ENCODE data around the gene ANXA1. TPM values are rescaled to one million over a fixed set of nuclear protein-coding genes. Genes with fewer than 3 reads are reported as not detected.

Gene ANXA1
- polyA plus RNA-seq, 4 donors: 19.0 to 84.1 (median 38.1) TPM

DNA sequence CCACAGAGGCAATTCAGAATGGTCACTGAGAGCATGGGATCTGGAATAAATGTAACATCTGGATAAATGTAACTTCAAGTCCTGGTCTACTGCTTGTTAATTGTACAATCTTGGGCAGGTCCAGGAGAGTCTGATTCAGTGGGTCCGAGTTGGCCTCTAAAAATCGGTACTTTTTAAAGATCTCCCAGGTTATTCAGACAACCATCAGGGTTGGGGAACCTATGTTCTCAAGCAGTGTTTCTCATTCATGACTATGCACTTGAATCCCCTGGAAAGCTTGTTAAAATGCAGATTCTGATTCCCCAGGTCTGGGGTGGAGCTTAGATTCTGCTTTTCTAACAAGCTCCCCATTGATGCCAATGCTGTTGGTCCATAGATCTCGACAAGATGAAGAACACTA is 14.8 kb downstream of the ANXA1 start:
- Histone ChIP-seq H3K27ac (ENCODE audit: low read depth in 1 of 3, low read length in 2 of 3) (no peak overlapping the region), H3K9me3 (ENCODE audit: control insufficient read depth in 2 of 2, insufficient read depth in 1 of 2, low read depth in 1 of 2, low read length in 1 of 2) (no peaks in the 10 kb centered on the region), H3K36me3 (ENCODE audit: control insufficient read depth in 3 of 3, insufficient read depth in 2 of 3, low read depth in 1 of 3, low read length in 3 of 3) (no peaks in the 10 kb centered on the region), H3K27me3 (ENCODE audit: control insufficient read depth in 3 of 3, insufficient read depth in 3 of 3, low read length in 3 of 3) (no peaks in the 10 kb centered on the region), H3K4me1 (ENCODE audit: control insufficient read depth in 3 of 3, insufficient read depth in 2 of 3, low read depth in 1 of 3, low read length in 2 of 3) (no peaks in the 10 kb centered on the region), H3K4me3 (ENCODE audit: low read depth in 1 of 3, low read length in 3 of 3) (no peak overlapping the region)
- DNase-seq (no peak), FAIRE-seq (no peak)
- WGBS, 3 donors: 93 to 96% (median 96%) methylated on average over 3 of the region's 3 CpGs

DNA sequence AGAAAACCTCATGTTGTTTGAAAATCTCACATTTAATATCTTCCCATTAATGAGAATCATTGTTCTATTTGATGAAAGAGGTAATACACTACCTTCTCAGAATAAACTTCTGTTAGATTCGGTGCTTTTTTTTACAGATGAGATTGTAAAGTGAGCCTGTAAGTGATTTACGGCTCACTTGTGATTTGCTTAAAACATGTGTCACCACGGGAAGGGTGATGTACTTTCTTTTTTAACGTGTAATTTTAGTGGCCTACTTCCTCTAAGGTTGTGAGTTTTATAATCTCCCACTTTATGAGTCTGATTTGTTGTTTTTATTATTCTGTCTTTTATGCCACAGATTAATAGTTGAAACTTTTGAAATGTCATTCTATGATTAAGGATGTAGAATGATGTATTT is 15.9 kb downstream of the ANXA1 start:
- DNase-seq (peak; percentile 33 to 36), FAIRE-seq (no peak)
- no peaks in the 10 kb centered on the region for H3K9me3 ChIP-seq (ENCODE audit: control insufficient read depth in 2 of 2, insufficient read depth in 1 of 2, low read depth in 1 of 2, low read length in 1 of 2)
- H3K27me3 ChIP-seq (ENCODE audit: control insufficient read depth in 3 of 3, insufficient read depth in 3 of 3, low read length in 3 of 3): no peaks in the 10 kb centered on the region
- H3K36me3 ChIP-seq (ENCODE audit: control insufficient read depth in 3 of 3, insufficient read depth in 2 of 3, low read depth in 1 of 3, low read length in 3 of 3): no peaks in the 10 kb centered on the region
- H3K4me1 ChIP-seq (ENCODE audit: control insufficient read depth in 3 of 3, insufficient read depth in 2 of 3, low read depth in 1 of 3, low read length in 2 of 3): no peaks in the 10 kb centered on the region
- H3K4me3 ChIP-seq (ENCODE audit: low read depth in 1 of 3, low read length in 3 of 3): no peak overlapping the region
- H3K27ac ChIP-seq (ENCODE audit: low read depth in 1 of 3, low read length in 2 of 3): no peak overlapping the region
- 12 to 36% (median 26%) methylated on average over 4 of the region's 4 CpGs for WGBS, 3 donors

DNA sequence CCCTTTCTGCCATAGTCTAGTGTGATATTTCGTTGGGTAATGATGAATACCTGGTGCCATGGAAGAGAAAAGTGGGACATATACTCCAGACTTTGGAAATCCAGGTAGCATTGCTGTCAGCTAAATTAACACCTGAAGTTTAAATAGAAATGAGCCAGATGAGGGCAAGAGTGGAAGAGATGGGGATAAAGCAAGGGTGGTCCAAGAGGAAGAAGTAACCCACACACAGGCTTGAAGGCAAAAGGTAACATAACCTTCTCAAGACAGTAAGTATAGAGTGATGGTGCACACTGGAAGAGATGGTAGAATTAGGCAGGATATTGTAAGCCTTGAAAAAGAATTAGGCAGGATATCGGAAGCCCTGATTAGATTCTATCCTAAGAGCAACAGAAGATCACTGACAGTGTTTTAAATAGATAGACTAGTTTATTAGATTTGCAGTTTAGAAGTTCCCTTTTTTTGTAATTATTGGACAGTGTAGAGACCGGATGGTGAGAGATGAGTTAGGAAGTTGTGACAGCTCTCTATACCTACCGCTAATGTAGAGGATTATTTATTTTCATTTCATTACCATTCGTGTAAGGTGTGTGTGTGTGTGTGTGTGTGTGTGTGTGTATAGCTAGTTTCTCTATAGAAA is 16.8 kb downstream of the ANXA1 start:
- Histone ChIP-seq H3K36me3 (ENCODE audit: control insufficient read depth in 3 of 3, insufficient read depth in 2 of 3, low read depth in 1 of 3, low read length in 3 of 3) (no peaks in the 10 kb centered on the region), H3K9me3 (ENCODE audit: control insufficient read depth in 2 of 2, insufficient read depth in 1 of 2, low read depth in 1 of 2, low read length in 1 of 2) (no peaks in the 10 kb centered on the region), H3K4me3 (ENCODE audit: low read depth in 1 of 3, low read length in 3 of 3) (no peak overlapping the region), H3K27me3 (ENCODE audit: control insufficient read depth in 3 of 3, insufficient read depth in 3 of 3, low read length in 3 of 3) (no peaks in the 10 kb centered on the region), H3K27ac (ENCODE audit: low read depth in 1 of 3, low read length in 2 of 3) (no peak overlapping the region), H3K4me1 (ENCODE audit: control insufficient read depth in 3 of 3, insufficient read depth in 2 of 3, low read depth in 1 of 3, low read length in 2 of 3) (no peaks in the 10 kb centered on the region)
- no peak for FAIRE-seq
- no peak for DNase-seq
- WGBS, 3 donors: 81 to 88% (median 84%) methylated on average over 5 of the region's 5 CpGs

DNA sequence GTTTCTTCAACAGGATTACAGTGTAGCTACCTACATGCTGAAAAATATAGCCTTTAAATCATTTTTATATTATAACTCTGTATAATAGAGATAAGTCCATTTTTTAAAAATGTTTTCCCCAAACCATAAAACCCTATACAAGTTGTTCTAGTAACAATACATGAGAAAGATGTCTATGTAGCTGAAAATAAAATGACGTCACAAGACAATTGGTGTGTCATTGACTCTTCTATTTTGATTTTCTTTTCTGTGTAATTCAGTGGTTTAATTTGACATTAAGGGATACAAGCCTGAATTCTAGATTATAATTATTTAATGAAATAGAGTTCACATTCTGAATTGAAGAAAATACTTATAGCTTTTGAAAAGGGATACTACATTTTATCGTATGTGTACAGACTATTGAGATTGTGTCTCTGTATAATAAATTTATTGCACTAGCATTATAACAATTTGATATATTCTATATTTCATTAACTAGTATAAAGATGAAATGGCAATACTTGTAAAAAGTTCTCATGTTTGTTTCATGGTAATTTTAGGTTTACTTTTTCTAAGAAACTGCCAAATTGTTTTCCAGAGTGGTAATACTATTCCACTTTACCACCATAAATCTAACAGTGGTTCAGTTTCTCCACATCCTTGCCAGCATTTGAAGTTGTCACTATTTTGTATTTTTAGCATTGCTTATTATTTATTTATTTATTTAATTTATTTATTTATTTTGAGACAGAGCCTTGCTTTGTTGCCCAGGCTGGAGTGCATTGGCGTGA is 18.7 kb downstream of the ANXA1 start:
- Histone ChIP-seq H3K36me3 (ENCODE audit: control insufficient read depth in 3 of 3, insufficient read depth in 2 of 3, low read depth in 1 of 3, low read length in 3 of 3) (no peaks in the 10 kb centered on the region), H3K27ac (ENCODE audit: low read depth in 1 of 3, low read length in 2 of 3) (no peak overlapping the region), H3K4me1 (ENCODE audit: control insufficient read depth in 3 of 3, insufficient read depth in 2 of 3, low read depth in 1 of 3, low read length in 2 of 3) (no peaks in the 10 kb centered on the region), H3K27me3 (ENCODE audit: control insufficient read depth in 3 of 3, insufficient read depth in 3 of 3, low read length in 3 of 3) (no peaks in the 10 kb centered on the region), H3K9me3 (ENCODE audit: control insufficient read depth in 2 of 2, insufficient read depth in 1 of 2, low read depth in 1 of 2, low read length in 1 of 2) (no peaks in the 10 kb centered on the region), H3K4me3 (ENCODE audit: low read depth in 1 of 3, low read length in 3 of 3) (no peak overlapping the region)
- FAIRE-seq (no peak), DNase-seq (no peak)
- 94 to 95% (median 94%) methylated on average over 3 of the region's 3 CpGs for WGBS, 3 donors

DNA sequence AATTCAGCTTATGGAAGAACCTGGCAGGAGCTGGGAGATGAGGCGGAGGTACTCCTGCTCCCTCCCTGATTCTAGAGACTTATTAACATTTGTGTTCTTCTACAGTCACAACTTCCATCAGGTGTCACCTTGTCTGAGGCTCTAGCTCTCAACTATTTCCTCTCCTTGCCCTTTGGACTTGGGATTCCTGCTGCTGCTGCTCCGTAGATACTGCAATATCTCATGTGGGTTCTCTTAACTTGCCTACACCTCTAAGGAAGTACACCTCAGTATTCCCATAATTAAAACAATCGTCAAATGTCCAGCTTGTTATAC is 21.2 kb downstream of the ANXA1 start:
- WGBS, 3 donors: 49 to 68% (median 56%) methylated on average over 3 of the region's 3 CpGs
- H3K9me3 ChIP-seq (ENCODE audit: control insufficient read depth in 2 of 2, insufficient read depth in 1 of 2, low read depth in 1 of 2, low read length in 1 of 2): no peaks in the 10 kb centered on the region
- no peaks in the 10 kb centered on the region for H3K36me3 ChIP-seq (ENCODE audit: control insufficient read depth in 3 of 3, insufficient read depth in 2 of 3, low read depth in 1 of 3, low read length in 3 of 3)
- H3K27me3 ChIP-seq (ENCODE audit: control insufficient read depth in 3 of 3, insufficient read depth in 3 of 3, low read length in 3 of 3): no peaks in the 10 kb centered on the region
- no peak for FAIRE-seq
- H3K4me1 ChIP-seq (ENCODE audit: control insufficient read depth in 3 of 3, insufficient read depth in 2 of 3, low read depth in 1 of 3, low read length in 2 of 3): no peaks in the 10 kb centered on the region
- peak; percentile 65 to 73 for DNase-seq
- no peak overlapping the region for H3K27ac ChIP-seq (ENCODE audit: low read depth in 1 of 3, low read length in 2 of 3)
- H3K4me3 ChIP-seq (ENCODE audit: low read depth in 1 of 3, low read length in 3 of 3): no peak overlapping the region

DNA sequence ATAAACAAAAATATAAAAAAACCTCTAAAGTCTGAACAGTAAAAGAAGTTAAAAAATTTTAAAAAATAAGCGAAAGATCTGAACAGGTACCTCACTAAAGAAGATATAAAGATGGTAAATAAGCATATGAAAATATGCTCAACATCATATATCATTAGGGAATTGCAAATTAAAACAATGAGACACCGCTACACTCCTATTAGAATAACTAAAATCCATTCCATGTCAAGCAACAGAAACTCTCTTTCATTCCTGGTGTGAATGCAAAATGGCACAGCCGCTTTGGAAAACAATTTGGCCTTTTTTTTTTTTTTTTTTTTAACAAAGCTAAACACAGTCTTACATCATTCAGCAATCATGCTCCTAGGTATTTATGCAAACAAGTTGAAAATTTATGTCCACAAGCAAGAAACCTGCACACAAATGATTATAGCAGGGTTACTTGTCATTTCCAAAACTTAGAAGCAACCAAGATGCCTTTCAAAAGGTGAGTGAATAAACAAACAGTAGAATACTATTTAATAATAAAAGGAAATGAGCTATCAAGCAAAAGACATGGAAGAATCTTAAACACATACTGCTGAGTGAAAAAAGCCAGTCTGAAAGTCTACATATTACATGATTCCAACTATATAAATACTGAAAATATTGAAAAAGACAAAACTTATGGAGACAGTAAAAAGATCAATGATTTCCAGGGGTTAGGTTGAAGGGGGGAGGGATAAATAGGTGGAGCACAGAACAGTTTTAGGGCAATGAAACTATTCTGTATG is 22.1 kb downstream of the ANXA1 start:
- no peak overlapping the region for H3K4me3 ChIP-seq (ENCODE audit: low read depth in 1 of 3, low read length in 3 of 3)
- H3K27ac ChIP-seq (ENCODE audit: low read depth in 1 of 3, low read length in 2 of 3): no peak overlapping the region
- H3K9me3 ChIP-seq (ENCODE audit: control insufficient read depth in 2 of 2, insufficient read depth in 1 of 2, low read depth in 1 of 2, low read length in 1 of 2): no peaks in the 10 kb centered on the region
- 90 to 95% (median 92%) methylated on average over 3 of the region's 3 CpGs for WGBS, 3 donors
- H3K27me3 ChIP-seq (ENCODE audit: control insufficient read depth in 3 of 3, insufficient read depth in 3 of 3, low read length in 3 of 3): no peaks in the 10 kb centered on the region
- H3K4me1 ChIP-seq (ENCODE audit: control insufficient read depth in 3 of 3, insufficient read depth in 2 of 3, low read depth in 1 of 3, low read length in 2 of 3): no peaks in the 10 kb centered on the region
- DNase-seq (no peak), FAIRE-seq (no peak)
- no peaks in the 10 kb centered on the region for H3K36me3 ChIP-seq (ENCODE audit: control insufficient read depth in 3 of 3, insufficient read depth in 2 of 3, low read depth in 1 of 3, low read length in 3 of 3)

DNA sequence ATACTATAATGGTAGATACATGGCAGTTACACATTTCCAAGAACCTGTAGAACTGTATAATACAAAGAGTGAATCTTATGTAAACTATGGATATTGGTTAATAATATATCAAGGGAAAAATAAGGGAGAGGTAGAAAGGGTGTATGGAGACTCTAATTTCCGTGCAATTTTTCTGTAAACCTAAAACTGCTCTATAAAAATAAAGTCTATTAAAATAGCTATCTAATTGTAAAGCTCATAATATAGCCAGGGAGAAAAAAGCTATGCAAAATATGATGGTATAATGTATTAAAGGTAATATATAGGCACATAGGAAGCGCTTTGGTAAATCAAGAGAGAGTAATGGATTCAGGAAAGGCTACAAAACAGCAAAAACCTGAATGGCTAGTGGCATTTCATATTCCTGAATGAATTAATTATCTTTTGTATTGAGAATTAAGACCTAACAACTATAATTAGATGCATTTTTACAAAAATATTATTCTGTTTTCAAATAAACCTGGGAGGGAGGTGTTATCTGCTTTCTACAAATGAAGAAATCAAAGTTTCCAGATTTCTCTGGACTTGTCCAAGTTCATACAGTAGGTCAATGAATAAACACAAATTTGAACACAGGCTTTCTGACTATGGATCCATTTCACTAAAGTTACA is 22.8 kb downstream of the ANXA1 start:
- H3K4me1 ChIP-seq (ENCODE audit: control insufficient read depth in 3 of 3, insufficient read depth in 2 of 3, low read depth in 1 of 3, low read length in 2 of 3): no peaks in the 10 kb centered on the region
- H3K9me3 ChIP-seq (ENCODE audit: control insufficient read depth in 2 of 2, insufficient read depth in 1 of 2, low read depth in 1 of 2, low read length in 1 of 2): no peaks in the 10 kb centered on the region
- no peak overlapping the region for H3K27ac ChIP-seq (ENCODE audit: low read depth in 1 of 3, low read length in 2 of 3)
- no peaks in the 10 kb centered on the region for H3K27me3 ChIP-seq (ENCODE audit: control insufficient read depth in 3 of 3, insufficient read depth in 3 of 3, low read length in 3 of 3)
- no peak for DNase-seq
- whole genome bisulfite sequencing, 3 donors: 94 to 97% (median 95%) methylated on average over 2 of the region's 2 CpGs
- H3K4me3 ChIP-seq (ENCODE audit: low read depth in 1 of 3, low read length in 3 of 3): no peak overlapping the region
- no peak for FAIRE-seq
- H3K36me3 ChIP-seq (ENCODE audit: control insufficient read depth in 3 of 3, insufficient read depth in 2 of 3, low read depth in 1 of 3, low read length in 3 of 3): no peaks in the 10 kb centered on the region

DNA sequence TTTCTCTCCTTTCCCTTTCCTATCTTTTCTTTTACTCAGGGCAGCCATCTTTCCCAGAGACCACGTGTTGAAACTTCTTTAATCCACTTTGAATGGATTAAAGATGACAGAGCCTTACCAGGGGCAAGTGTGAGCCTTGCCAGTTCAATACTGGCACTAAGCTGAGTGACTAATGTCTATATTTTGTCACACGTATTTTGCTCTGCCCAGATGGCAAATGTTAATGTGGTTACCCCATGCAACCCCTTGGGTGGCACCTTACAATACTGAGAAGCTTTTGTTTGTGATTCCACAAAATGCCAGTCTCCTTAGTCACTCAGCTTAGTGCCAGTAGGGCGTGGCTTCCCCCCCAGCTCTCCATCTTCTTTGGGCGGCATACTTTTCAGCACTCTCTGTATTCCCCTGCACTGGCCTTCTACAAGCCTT is 24.8 kb downstream of the ANXA1 start:
- 57 to 74% (median 60%) methylated on average over 4 of the region's 4 CpGs for WGBS, 3 donors
- no peaks in the 10 kb centered on the region for H3K9me3 ChIP-seq (ENCODE audit: control insufficient read depth in 2 of 2, insufficient read depth in 1 of 2, low read depth in 1 of 2, low read length in 1 of 2)
- no peaks in the 10 kb centered on the region for H3K27me3 ChIP-seq (ENCODE audit: control insufficient read depth in 3 of 3, insufficient read depth in 3 of 3, low read length in 3 of 3)
- FAIRE-seq (no peak), DNase-seq (no peak)
- no peaks in the 10 kb centered on the region for H3K4me1 ChIP-seq (ENCODE audit: control insufficient read depth in 3 of 3, insufficient read depth in 2 of 3, low read depth in 1 of 3, low read length in 2 of 3)
- H3K36me3 ChIP-seq (ENCODE audit: control insufficient read depth in 3 of 3, insufficient read depth in 2 of 3, low read depth in 1 of 3, low read length in 3 of 3): no peaks in the 10 kb centered on the region
- H3K27ac ChIP-seq (ENCODE audit: low read depth in 1 of 3, low read length in 2 of 3): no peak overlapping the region
- no peak overlapping the region for H3K4me3 ChIP-seq (ENCODE audit: low read depth in 1 of 3, low read length in 3 of 3)
